ENCODE measurements around the gene RASSF4.
A peak's percentile ranks its signal among the peaks of the same experiment; 100 is the strongest.

RASSF4 gene

DNA sequence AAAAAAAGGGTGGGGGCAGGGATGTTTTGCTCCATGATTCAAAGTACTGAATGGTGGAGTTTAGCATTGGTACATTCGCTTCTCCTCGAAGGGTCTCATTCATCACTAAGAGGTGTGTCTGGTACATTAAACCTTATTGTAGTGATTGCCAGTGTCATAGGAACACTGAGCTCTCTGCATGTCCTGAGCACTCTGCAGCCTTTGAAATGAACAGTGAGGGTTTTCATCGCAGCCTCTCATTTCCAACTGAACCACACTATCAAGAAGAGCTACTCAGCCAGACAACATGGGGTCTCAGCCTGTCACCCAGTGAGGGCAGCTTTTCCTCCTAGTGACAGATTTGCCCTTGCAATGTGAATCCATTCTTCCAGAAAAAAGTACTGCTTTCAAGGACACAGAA lies 26.6 kb downstream of the RASSF4 start:
- no peak for DNase-seq

DNA sequence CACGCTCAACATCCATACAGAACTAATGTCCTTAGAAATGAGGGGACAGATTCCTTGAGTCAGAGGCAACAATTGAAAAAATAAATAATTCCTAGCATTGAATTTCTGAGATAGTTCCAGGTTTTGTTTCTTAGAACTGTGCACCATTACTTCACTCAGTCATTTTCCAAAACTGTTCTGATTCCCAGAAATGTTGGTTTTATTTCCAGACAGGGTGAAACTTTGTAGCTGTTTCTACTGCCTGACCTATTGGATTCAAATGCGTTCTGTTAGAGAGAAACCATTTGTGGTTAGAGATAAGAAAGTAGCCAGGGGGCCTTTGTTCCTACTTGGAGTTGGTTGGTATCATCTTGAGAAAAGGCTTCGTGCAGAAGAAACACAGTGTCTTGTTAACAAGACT lies 27.1 kb downstream of the RASSF4 start:
- DNase-seq: no peak

- DNase-seq: no peak
Observed at GRCh38 chr10:44988957-44989585, 29.5 kb downstream of the RASSF4 start.

DNA sequence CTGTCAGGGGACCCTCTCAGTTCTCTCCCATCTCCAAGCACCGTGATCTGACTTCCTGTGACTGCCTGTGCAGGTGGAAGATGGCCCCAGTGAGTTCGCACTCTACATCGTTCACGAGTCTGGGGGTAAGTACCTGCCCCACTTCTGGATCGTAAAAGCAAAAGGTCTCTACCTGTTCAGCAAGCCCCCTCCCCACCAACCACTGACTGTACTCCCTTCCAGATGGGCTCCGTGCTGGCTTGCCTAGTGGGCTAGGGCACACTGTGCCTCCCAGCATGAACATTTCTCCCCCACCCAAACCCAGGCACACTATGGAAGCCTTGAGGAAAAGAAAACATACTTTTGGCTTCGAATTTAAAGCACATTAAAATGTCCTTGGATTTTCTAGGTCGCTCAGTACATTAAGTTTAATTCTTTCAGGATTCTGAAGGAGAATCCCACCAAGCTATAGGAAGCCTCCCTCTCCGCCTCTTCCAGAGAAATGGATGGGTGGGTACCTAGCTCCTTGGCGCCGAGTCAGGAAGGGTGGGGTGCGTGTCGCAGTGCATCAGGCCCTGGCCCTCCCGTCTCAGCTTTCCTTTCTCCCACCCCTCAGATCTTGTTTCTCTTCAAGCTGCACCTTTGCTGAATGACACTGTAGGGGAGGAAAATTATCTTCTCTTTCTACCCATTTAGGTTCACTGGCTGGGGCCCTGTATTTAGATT lies 30.1 kb downstream of the RASSF4 start:
- DNase-seq: no peak

GRCh38 chr10:44990302-44990655 lies 30.7 kb downstream of the RASSF4 start:
- no peak for DNase-seq

DNA sequence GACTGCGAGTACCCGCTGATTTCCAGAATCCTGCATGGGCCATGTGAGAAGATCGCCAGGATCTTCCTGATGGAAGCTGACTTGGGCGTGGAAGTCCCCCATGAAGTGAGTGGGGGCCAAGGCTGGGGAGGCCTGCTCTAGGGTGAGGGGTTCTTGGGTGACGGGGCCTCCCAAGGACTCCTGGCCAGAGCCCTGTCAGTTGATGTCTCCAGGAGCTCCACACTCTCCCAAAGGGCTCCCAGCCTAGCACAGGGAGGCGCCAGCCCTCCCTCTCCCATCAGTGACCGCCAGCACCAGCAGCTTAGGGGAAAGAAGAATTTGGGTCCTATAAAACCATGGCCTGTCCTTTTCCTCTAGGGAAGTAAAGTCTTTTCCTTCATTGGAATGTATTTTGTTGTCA lies 31.4 kb downstream of the RASSF4 start:
- no peak for DNase-seq

- no peak for DNase-seq
Observed at GRCh38 chr10:44991571-44991970, 32.0 kb downstream of the RASSF4 start.

DNA sequence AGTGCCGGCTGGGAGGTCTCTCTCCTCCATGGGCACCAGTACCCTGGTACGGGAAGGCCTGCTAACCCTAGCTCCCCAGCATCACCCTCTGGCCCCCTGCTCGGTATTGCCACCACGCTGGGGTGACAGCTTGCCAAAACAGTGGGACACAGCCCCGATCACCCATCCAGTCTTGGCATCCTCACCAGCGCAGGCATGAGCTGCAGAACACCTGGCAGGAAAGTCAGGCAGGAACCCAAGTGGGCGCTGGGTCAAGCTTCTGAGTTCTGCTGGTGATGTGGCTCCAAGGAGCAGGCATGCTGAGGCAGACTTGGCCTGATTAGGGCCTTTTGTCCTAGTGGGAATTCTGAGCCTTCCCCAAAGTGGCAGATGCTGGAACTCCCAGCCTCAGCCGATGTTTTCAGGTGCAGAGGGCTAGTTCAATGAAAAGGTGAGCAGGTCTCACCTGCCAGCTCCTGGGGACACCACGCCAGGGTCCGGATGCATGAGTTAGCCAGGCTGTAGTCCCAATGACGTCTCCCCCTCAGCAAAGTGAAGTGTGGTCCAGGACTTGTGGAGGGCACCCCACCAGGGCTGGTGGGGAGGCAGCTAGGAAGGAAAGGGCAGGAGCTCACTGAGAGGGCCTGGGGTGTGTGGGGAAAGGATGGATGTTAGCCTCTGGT lies 32.6 kb downstream of the RASSF4 start:
- peak in 1 of 51 donors; percentile 26 for DNase-seq

DNA sequence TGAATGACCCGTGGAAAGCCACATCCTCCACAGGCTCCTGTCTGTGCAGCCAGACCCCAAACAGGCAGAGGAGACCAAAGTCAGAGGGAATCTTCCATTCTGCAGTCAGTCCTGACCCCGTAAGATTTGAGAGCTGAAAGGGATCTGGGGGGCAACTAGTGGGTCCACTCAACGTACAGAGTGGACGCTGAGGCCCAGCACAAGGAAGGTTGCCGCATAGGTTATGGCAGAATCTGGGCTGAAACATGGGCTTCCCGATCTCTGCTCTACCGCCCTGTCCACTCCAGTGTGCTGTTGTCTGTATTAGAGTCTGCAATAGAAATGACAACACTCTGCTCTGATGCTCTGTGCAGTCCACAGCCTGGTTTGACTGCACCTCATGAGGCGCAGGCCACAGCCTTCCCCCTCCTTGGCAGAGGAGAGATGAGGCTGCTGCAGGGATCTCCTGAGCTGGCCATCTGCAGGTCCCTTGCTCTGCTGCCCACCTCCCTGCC lies 33.2 kb downstream of the RASSF4 start:
- DNase-seq: no peak

DNA sequence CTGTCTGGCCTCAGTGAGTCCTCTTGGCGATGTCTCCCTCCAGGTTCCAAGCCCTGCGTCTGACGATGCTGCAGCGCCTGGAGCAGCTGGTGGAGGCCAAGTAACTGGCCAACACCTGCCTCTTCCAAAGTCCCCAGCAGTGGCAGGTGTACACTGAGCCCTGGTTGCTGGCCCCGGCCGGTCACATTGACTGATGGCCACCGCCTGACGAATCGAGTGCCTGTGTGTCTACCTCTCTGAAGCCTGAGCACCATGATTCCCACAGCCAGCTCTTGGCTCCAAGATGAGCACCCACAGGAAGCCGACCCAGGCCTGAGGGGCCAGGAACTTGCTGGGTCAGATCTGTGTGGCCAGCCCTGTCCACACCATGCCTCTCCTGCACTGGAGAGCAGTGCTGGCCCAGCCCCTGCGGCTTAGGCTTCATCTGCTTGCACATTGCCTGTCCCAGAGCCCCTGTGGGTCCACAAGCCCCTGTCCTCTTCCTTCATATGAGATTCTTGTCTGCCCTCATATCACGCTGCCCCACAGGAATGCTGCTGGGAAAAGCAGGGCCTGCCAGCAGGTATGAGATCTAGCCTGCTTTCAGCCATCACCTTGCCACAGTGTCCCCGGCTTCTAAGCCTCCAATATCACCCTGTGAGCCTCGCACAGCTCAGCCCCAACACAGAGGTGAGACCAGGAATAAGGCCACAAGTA lies 33.8 kb downstream of the RASSF4 start:
- no peak for DNase-seq

DNA sequence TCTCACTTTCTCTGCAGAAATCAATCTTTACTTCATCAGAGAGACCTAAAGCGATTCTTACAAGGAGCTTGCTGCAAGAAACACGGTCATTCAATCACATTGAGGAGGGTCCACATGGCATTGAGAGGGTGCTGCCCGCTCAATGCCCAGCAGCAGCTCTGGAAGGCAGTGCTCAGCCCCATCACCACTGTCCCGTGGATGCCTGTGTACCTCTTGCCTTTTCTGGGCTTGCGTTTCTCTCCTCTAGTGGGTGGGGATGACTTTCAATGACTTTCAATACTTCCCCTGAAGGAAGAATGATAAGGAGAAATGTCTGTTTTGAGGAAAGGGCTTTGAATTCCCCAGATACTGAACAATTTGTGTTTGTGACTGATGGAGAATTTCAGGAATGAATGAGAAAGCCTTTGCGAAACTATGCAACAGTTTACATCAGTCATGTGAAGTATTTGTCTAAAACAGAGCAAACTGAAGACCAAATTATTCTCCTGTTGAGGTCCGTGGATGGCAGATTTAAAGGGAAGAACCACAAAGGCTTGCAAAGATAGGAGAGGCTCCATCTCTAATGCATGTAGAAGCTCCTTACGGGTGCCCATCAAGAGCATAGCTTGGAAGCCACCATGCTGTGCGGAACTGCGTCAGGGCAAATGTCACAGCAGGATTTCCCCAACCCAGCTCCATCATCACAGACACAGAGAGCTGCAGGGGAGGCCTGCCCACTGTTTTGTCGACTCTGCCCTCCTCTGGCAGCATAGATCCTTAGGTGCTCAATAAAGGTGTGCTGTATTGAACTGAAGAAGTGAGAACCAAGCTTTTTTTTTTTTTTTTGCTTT lies 34.5 kb downstream of the RASSF4 start:
- DNase-seq: no peak

DNA sequence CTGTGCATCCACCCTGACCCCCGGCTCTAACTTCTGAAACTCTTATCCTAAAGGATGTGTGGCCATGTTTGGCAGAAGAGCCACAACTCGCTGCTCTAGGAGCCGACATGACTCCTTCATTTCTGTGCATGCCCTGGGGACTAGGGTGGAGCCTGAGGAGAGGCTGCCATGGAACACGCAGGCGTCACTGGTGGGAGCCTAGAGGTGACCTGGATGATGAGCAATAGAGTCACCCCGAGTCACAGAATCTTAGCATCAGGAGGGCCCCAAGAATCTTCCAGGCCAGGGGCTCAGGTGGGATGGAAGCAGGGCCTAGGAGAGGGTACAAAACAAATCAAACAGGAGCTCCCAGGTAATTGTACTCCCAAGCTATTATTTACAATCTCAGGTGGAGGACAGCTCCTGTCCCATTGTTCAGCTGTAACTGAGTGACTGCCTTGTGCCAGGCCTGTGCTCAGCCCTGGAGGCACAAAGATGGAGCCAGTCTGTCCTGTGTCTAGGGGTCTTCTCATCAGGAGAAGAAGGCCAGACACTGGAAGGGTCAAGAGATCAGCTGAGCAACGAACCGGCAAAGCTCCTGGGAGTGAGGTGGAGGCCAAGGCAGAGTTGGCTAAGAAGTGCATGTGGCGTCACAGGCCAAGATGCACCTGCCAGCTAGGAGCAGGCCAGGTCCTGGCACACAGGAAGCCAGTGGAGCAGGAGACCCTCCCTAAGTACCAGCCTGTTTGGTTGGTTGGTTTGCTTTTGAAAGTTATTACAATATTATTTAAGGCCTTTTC lies 35.3 kb downstream of the RASSF4 start:
- DNase-seq: no peak

GRCh38 chr10:44995581-44995913 lies 35.9 kb downstream of the RASSF4 start:
- no peak for DNase-seq

GRCh38 chr10:44995914-44996669 lies 36.5 kb downstream of the RASSF4 start:
- DNase-seq: peak in 19 of 51 donors; percentile 23 to 70 (median 54)

DNA sequence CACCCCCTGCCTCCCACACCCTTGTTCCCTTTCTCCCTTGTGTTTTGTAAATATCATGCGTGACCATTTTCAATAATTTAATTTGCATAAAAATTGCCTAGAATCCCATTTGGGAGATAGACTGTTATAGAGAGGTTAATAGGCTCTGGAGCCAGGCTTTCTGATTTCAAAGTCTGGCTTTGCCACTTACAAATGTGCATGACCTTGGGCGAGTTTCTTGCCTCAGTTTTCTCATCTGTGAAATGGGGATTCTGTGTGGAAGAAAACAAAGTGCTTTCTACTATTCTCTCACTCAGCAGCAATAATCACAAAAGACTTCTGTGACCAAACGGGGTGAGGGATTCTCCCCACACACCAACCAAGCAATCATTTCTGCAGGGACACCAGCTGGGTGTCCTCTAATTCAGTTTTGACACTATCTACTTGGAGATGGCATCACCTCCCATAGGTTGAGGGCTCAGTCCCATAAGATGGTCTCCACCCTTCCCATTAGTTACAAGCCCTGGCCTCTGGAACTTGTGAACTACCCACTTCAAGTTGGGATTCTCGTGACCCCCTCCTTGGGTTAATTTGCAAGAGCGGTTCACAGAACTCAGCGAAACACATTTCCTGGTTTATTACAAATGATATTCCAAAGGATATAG lies 37.6 kb downstream of the RASSF4 start:
- DNase-seq: no peak

- DNase-seq: no peak
Observed at GRCh38 chr10:44998146-44998631, 38.6 kb downstream of the RASSF4 start.

DNA sequence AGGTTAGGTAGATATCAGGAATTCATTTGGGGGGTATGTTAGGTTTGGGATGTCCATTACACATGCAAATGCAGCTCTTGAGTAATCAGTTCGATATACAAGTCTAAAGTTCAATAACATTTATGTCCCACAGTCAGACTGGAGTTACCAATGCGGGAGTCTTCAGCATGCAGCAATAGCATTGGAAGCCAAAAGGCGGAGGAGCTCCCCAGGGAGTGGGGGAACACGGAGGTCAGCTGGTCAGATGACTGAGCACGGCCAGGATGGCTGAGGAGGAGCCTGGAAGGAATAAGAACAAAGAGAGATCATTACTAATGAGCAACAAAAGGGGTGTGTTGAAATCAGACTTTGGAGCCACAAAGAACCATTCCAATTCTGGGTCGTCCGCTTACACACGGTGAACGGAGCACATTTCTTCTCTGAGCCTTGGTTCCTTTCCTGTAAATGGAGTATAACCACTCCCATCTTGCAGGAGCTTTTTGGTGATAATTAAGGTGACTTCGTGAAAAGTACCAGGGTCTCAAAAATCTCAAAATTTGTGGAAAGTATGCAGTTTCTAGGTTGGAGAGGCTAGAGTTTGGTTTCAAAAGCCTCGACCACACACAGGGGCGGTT lies 40.6 kb downstream of the RASSF4 start:
- DNase-seq: peak in 1 of 51 donors; percentile 45

DNA sequence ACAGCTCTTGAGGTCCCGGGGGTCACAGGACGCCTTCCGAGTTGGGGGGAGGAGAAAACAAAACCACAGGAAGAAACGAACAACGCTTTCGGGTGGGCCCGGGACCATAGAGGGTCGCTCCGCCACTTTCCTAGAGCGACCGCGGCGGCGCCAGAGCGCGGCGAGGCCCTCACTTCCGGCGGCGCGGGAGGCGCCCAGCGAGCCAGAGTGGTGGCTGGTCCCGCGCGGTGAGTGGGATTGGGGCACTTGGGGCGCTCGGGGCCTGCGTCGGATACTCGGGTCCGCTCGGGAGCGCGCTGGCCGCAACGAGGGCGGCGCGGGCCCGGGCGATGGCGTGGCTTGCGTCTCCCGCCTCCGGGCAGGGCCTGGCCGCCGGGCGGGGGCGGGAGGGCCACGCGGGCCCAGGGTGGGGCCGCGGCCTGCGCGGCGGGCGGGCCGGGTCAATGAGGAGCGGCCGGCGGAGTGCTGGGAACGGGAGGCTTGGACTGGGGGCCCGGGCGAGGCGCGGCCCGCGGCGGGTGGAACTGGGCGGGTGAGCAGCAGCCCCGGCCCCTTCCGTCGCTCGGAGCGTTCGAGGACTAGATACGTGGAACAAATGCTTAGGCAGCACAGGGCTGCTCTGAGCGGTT lies 41.3 kb downstream of the RASSF4 start, which contains the start of gene ZNF22:
Gene ZNF22 (plus strand): TSS at position 172 of the 629 bp plus-strand sequence. CDS start 2,446 bp downstream, outside the sequence.
- DNase-seq: peak in 38 of 51 donors; percentile 27 to 82 (median 67)

All from hypothalamus (tissue), 51 donors.